Measurements from ENCODE around the gene TUBB3.

DNA sequence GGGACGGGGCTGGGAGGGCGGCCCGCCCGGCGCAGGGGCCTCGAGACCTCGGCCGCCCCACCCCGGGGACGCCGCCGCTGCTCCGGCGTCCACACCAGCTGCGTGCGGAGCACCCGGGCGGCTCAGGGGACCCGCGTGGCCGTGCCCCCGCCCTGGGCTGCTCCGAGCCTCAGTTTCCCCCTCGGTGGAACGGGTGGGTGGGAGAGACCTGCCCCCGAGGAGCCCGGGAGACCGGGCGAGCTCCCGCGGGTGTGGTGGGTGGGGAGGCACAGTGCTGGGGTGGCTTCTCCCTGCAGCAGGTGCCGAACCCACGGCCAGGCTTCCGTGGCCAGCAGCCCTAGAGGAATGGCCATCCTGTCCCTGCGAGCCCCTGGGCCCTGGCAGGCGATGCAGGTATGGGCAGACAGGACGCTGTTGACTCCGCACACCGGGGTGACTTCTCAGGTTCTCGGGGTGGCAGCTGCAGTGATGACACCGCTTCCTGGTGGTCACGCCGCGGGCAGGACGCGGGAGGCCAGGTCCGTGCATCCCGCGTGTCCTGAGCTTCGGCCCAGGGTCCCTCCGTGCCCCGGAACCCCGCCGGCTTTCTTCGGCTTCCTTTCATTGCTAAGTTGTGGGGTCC lies 26.1 kb downstream of the TUBB3 start:
- TF ChIP-seq POLR2A (IDR thresholded peaks at IDR 0.05; ENCODE audit: borderline replicate concordance, extremely low read depth, insufficient read depth, insufficient read length) (no peak), CBX3 (IDR thresholded peaks at IDR 0.05; ENCODE audit: low read depth) (no peak), CTCF (IDR thresholded peaks at IDR 0.05 in 2 of 3, conservative IDR thresholded peaks at IDR 0.05 in 1 of 3; ENCODE audit: borderline replicate concordance in 1 of 3, insufficient read depth in 1 of 3, low read depth in 2 of 3, low read length in 2 of 3) (no peak)

All from HCT116 (cell line).